Mesenchymal stem cell (in vitro differentiated cells and primary cell): Measurements from ENCODE around the gene AAGAB.
"Not testable (repeated sequence)": the region's sequence is repeated elsewhere in the genome, so short reads cannot be mapped to it uniquely, and the experiment has no call there.

Experiments
- DNase-seq: peaks from one replicate; pipeline ENCODE4 v3.0.0-alpha.2; 2013
- H2AFZ ChIP-seq: one replicate; pipeline ENCODE4 v1.6.1; 2013; ENCODE audit warnings: low read depth, mild to moderate bottlenecking, control low read depth, inconsistent platforms, low read length, moderate library complexity
- H2AK5ac ChIP-seq: 2 replicates; pipeline ENCODE4 v1.6.1; 2013; ENCODE audit warnings: low read length, moderate library complexity, mild to moderate bottlenecking, inconsistent platforms; ENCODE audit not compliant: severe bottlenecking
- H2BK120ac ChIP-seq: one replicate; pipeline ENCODE4 v1.6.1; 2013; ENCODE audit warnings: low read depth, mild to moderate bottlenecking, inconsistent platforms, low read length, moderate library complexity
- H2BK12ac ChIP-seq, 2 experiments: one replicate each; pipeline ENCODE4 v1.6.1; 2013; ENCODE audit warnings: inconsistent platforms in 2 of 2, low read length in 2 of 2, mild to moderate bottlenecking in 2 of 2, moderate library complexity in 2 of 2, control low read depth in 1 of 2
- H2BK15ac ChIP-seq: one replicate; pipeline ENCODE4 v1.6.1; 2013; ENCODE audit warnings: mild to moderate bottlenecking, low read depth, inconsistent platforms; ENCODE audit not compliant: poor library complexity, severe bottlenecking
- H2BK5ac ChIP-seq: 2 replicates; pipeline ENCODE4 v1.6.1; 2013; ENCODE audit warnings: low read depth, mild to moderate bottlenecking, low read length, control low read depth, inconsistent platforms; ENCODE audit not compliant: poor library complexity, severe bottlenecking
- H3K14ac ChIP-seq, 2 experiments: one replicate each; pipeline ENCODE4 v1.6.1; 2013; ENCODE audit warnings: inconsistent platforms in 2 of 2, low read length in 2 of 2, control low read depth in 1 of 2, mild to moderate bottlenecking in 1 of 2, moderate library complexity in 1 of 2
- H3K18ac ChIP-seq, 2 experiments: one replicate each; pipeline ENCODE4 v1.6.1; 2013; ENCODE audit warnings: inconsistent platforms in 2 of 2, low read length in 2 of 2, control low read depth in 1 of 2, low read depth in 1 of 2, mild to moderate bottlenecking in 1 of 2
- H3K23ac ChIP-seq, 2 experiments: one replicate each; pipeline ENCODE4 v1.6.1; 2013; ENCODE audit warnings: inconsistent platforms in 2 of 2, low read length in 2 of 2, mild to moderate bottlenecking in 2 of 2, moderate library complexity in 2 of 2, control low read depth in 1 of 2
- H3K27ac ChIP-seq: 2 replicates; pipeline ENCODE4 v1.5.1; 2013; ENCODE audit warnings: mild to moderate bottlenecking, moderate library complexity, low read length, control low read depth, inconsistent platforms; ENCODE audit not compliant: poor library complexity, severe bottlenecking
- H3K27me3 ChIP-seq, 2 experiments: 2 replicates each; pipeline versions ENCODE4 v1.6.1 to v1.7.0; 2013; ENCODE audit warnings: low read length in 2 of 2, mild to moderate bottlenecking in 2 of 2, moderate library complexity in 2 of 2, control low read depth in 1 of 2, inconsistent platforms in 1 of 2; ENCODE audit not compliant: control insufficient read depth in 1 of 2, insufficient read depth in 1 of 2
- H3K36me3 ChIP-seq, 2 experiments: 2 replicates each; pipeline versions ENCODE4 v1.6.1 to v1.7.0; 2013; ENCODE audit warnings: low read length in 2 of 2, control low read depth in 1 of 2, inconsistent platforms in 1 of 2, low read depth in 1 of 2, mild to moderate bottlenecking in 1 of 2; ENCODE audit not compliant: insufficient read depth in 2 of 2, control insufficient read depth in 1 of 2
- H3K4ac ChIP-seq, 2 experiments: one replicate each; pipeline ENCODE4 v1.6.1; 2013; ENCODE audit warnings: inconsistent platforms in 2 of 2, low read length in 2 of 2, mild to moderate bottlenecking in 2 of 2, moderate library complexity in 2 of 2, control low read depth in 1 of 2, low read depth in 1 of 2
- H3K4me1 ChIP-seq: 2 replicates; pipeline ENCODE4 v1.6.1; 2013; ENCODE audit warnings: low read depth, low read length, control low read depth; ENCODE audit not compliant: control insufficient read depth, insufficient read depth
- H3K4me2 ChIP-seq: 2 replicates; pipeline ENCODE4 v1.6.1; 2013; ENCODE audit warnings: low read length, mild to moderate bottlenecking, inconsistent platforms; ENCODE audit not compliant: poor library complexity, severe bottlenecking
- H3K4me3 ChIP-seq, 2 experiments: 2 replicates each; pipeline versions ENCODE4 v1.5.1 to v1.7.0; 2013; ENCODE audit warnings: low read length in 2 of 2, mild to moderate bottlenecking in 2 of 2, control low read depth in 1 of 2, low read depth in 1 of 2; ENCODE audit not compliant: insufficient read depth in 1 of 2
- H3K79me1 ChIP-seq: replicated peaks from 2 replicates; pipeline ENCODE4 v1.6.1; 2013; ENCODE audit warnings: mild to moderate bottlenecking, control low read depth, low read length, inconsistent platforms; ENCODE audit not compliant: poor library complexity, severe bottlenecking
- H3K9ac ChIP-seq: 2 replicates; pipeline ENCODE4 v1.7.0; 2013; ENCODE audit warnings: mild to moderate bottlenecking, low read length, moderate library complexity
- H3K9me3 ChIP-seq: 2 replicates; pipeline ENCODE4 v1.7.0; 2013; ENCODE audit warnings: mild to moderate bottlenecking, low read length; ENCODE audit not compliant: control insufficient read depth
- H4K8ac ChIP-seq: one replicate; pipeline ENCODE4 v1.6.1; 2013; ENCODE audit warnings: inconsistent platforms, mild to moderate bottlenecking, low read length, moderate library complexity
- H4K91ac ChIP-seq: one replicate; pipeline ENCODE4 v1.6.1; 2013; ENCODE audit warnings: mild to moderate bottlenecking, low read length, inconsistent platforms
- whole genome bisulfite sequencing: methylation state at CpG from one replicate; pipeline ENCODE4 v1.1.7; 2013; ENCODE audit warnings: mixed read lengths; 5-methylcytosine and 5-hydroxymethylcytosine counted together

AAGAB gene

GRCh38 chr15:67248011-67248505 lies 6.4 kb downstream of the AAGAB start:
- peaks cover 0 to 15% of the 10 kb centered on the region in 2 experiments for H3K36me3 ChIP-seq
- no peak overlapping the region for H4K91ac ChIP-seq
- no peak overlapping the region for H2BK12ac ChIP-seq
- peaks cover 2% of the 10 kb centered on the region for H3K4me1 ChIP-seq
- DNase-seq = no peak
- no peak overlapping the region for H3K4me3 ChIP-seq
- no peak overlapping the region for H2AK5ac ChIP-seq
- no peaks in the 10 kb centered on the region for H3K9me3 ChIP-seq
- no peak overlapping the region for H2BK15ac ChIP-seq
- H3K27ac ChIP-seq = no peak overlapping the region
- H3K23ac ChIP-seq = no peak overlapping the region
- H3K14ac ChIP-seq = no peak overlapping the region
- no peak overlapping the region for H2BK120ac ChIP-seq
- H3K18ac ChIP-seq = no peak overlapping the region
- no peak overlapping the region for H2AFZ ChIP-seq
- peaks cover 17% of the 10 kb centered on the region for H3K79me1 ChIP-seq
- H3K4ac ChIP-seq = no peak overlapping the region
- no peak overlapping the region for H2BK5ac ChIP-seq
- no peaks in the 10 kb centered on the region for H3K27me3 ChIP-seq
- H3K9ac ChIP-seq = peak overlapping the region; percentile 66
- H4K8ac ChIP-seq = no peak overlapping the region
- no peak overlapping the region for H3K4me2 ChIP-seq

GRCh38 chr15:67246606-67247005 lies 7.9 kb downstream of the AAGAB start:
- WGBS = 98% methylated on average over 5 of the region's 5 CpGs
- H3K27ac ChIP-seq, H2BK5ac ChIP-seq, H3K4me1 ChIP-seq, H3K9ac ChIP-seq, H2BK12ac ChIP-seq, H3K4ac ChIP-seq, H3K27me3 ChIP-seq, H3K14ac ChIP-seq, H3K23ac ChIP-seq, H2BK15ac ChIP-seq, H2AK5ac ChIP-seq, H2BK120ac ChIP-seq, H3K4me3 ChIP-seq, H3K18ac ChIP-seq, H4K8ac ChIP-seq, H2AFZ ChIP-seq, H4K91ac ChIP-seq, DNase-seq, H3K4me2 ChIP-seq, H3K9me3 ChIP-seq: not testable (repeated sequence)
- Histone ChIP-seq H3K79me1 (peaks cover 20% of the 10 kb centered on the region), H3K36me3 (peaks cover 0 to 15% of the 10 kb centered on the region in 2 experiments)

- H3K4me2 ChIP-seq = no peak overlapping the region
- peaks cover 19% of the 10 kb centered on the region for H3K79me1 ChIP-seq
- H2AFZ ChIP-seq = no peak overlapping the region
- no peak for DNase-seq
- 100% methylated on average over 1 of the region's 3 CpGs for WGBS
- no peaks in the 10 kb centered on the region for H3K4me1 ChIP-seq
- H2BK120ac ChIP-seq = no peak overlapping the region
- H2AK5ac ChIP-seq = no peak overlapping the region
- no peak overlapping the region for H4K91ac ChIP-seq
- peaks cover 0 to 15% of the 10 kb centered on the region in 2 experiments for H3K36me3 ChIP-seq
- H2BK12ac ChIP-seq = no peak overlapping the region
- no peaks in the 10 kb centered on the region for H3K27me3 ChIP-seq
- no peak overlapping the region for H2BK5ac ChIP-seq
- no peak overlapping the region for H2BK15ac ChIP-seq
- H3K4me3 ChIP-seq = no peak overlapping the region
- no peak overlapping the region for H3K9ac ChIP-seq
- H3K23ac ChIP-seq = no peak overlapping the region
- no peak overlapping the region for H3K14ac ChIP-seq
- H3K27ac ChIP-seq = no peak overlapping the region
- no peak overlapping the region for H3K4ac ChIP-seq
- no peak overlapping the region for H3K18ac ChIP-seq
- no peaks in the 10 kb centered on the region for H3K9me3 ChIP-seq
- no peak overlapping the region for H4K8ac ChIP-seq
Observed at GRCh38 chr15:67244971-67245478, 9.4 kb downstream of the AAGAB start.

- Histone ChIP-seq H2BK15ac (no peak overlapping the region), H3K4me2 (no peak overlapping the region), H3K9me3 (no peaks in the 10 kb centered on the region), H3K27me3 (no peaks in the 10 kb centered on the region), H4K91ac (no peak overlapping the region), H3K9ac (peak overlapping the region; percentile 16), H3K79me1 (peaks cover 16% of the 10 kb centered on the region), H3K4me3 (no peak overlapping the region), H2BK120ac (no peak overlapping the region), H2BK12ac (no peak overlapping the region), H2AK5ac (no peak overlapping the region), H3K18ac (no peak overlapping the region), H4K8ac (no peak overlapping the region), H2AFZ (no peak overlapping the region), H2BK5ac (no peak overlapping the region), H3K27ac (no peak overlapping the region), H3K36me3 (peaks cover 0 to 15% of the 10 kb centered on the region in 2 experiments), H3K14ac (no peak overlapping the region), H3K23ac (no peak overlapping the region), H3K4me1 (no peaks in the 10 kb centered on the region), H3K4ac (no peak overlapping the region)
- 85% methylated on average over 2 of the region's 3 CpGs for WGBS
- DNase-seq = no peak
Observed at GRCh38 chr15:67242708-67243111, 11.8 kb downstream of the AAGAB start.
